OCI-LY3 (cell line): ENCODE data around the gene MAB21L4.

Experiments used
- EZH2phosphoT487 ChIP-seq: fragments of 200-600 bp; shearing (Covaris generic); IDR thresholded peaks from 2 replicates; pipeline ENCODE4 v1.6.1; 2018; ENCODE audit warnings: antibody characterized with exemption, mixed run types, low read depth
- TF ChIP-seq, protein P1 (sequence below): fragments of 200-600, 300-600 bp; sonication (generic); IDR thresholded peaks from 2 replicates; pipeline ENCODE4 v1.5.1; 2014; ENCODE audit warnings: antibody characterized with exemption, low read length, low read depth

DNA sequence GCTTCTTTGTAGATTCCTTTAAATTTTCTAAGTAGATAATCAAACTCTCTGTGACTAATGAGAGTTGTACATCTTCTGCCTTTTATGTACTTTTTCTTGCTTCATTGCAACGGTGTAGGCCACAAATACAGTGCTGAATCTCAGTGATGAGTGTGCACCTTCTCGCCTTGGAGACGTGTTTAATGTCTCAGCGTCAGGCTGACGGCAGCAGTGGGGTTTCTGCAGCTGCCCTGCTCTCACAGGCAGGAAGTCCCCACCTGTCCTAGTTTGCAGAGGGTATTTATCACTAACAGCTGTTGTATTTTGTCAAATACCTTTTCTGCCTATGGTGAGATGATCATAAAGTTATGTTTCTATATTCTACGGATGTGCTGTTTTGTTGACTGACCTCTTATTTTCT lies 14.0 kb downstream of the MAB21L4 start:
- TF ChIP-seq, protein P1, sequence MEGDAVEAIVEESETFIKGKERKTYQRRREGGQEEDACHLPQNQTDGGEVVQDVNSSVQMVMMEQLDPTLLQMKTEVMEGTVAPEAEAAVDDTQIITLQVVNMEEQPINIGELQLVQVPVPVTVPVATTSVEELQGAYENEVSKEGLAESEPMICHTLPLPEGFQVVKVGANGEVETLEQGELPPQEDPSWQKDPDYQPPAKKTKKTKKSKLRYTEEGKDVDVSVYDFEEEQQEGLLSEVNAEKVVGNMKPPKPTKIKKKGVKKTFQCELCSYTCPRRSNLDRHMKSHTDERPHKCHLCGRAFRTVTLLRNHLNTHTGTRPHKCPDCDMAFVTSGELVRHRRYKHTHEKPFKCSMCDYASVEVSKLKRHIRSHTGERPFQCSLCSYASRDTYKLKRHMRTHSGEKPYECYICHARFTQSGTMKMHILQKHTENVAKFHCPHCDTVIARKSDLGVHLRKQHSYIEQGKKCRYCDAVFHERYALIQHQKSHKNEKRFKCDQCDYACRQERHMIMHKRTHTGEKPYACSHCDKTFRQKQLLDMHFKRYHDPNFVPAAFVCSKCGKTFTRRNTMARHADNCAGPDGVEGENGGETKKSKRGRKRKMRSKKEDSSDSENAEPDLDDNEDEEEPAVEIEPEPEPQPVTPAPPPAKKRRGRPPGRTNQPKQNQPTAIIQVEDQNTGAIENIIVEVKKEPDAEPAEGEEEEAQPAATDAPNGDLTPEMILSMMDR: no peak
- TF ChIP-seq EZH2phosphoT487: no peak
